Fibroblast of lung (primary cell): Measurements from ENCODE around the gene VRK2. TPM values are rescaled to one million over a fixed set of nuclear protein-coding genes. Genes with fewer than 3 reads are reported as not detected.

Source experiments
- DNase-seq, 2 donors: peaks; one replicate each; pipeline versions ENCODE4 v3.0.0 to v3.0.0-alpha.2; 2010; ENCODE audit warnings: low read depth in 2 of 2
- H2AFZ ChIP-seq: 2 replicates; pipeline ENCODE4 v1.5.1; 2012; ENCODE audit warnings: low read length, control low read depth, inconsistent platforms
- H3K27ac ChIP-seq: 2 replicates; pipeline ENCODE4 v1.5.1; 2011; ENCODE audit warnings: low read length, control low read depth; ENCODE audit not compliant: insufficient read depth
- H3K27me3 ChIP-seq: 2 replicates; pipeline ENCODE4 v1.5.1; 2011; ENCODE audit warnings: mild to moderate bottlenecking, low read length; ENCODE audit not compliant: control insufficient read depth, insufficient read depth
- H3K36me3 ChIP-seq: 2 replicates; pipeline ENCODE4 v1.5.1; 2011; ENCODE audit warnings: low read length; ENCODE audit not compliant: control insufficient read depth, insufficient read depth
- H3K4me1 ChIP-seq: 2 replicates; pipeline ENCODE4 v1.5.1; 2011; ENCODE audit warnings: low read length; ENCODE audit not compliant: control insufficient read depth, insufficient read depth; ENCODE audit errors: extremely low read depth
- H3K4me2 ChIP-seq: 2 replicates; pipeline ENCODE4 v1.5.1; 2011; ENCODE audit warnings: low read length, control low read depth; ENCODE audit not compliant: insufficient read depth; ENCODE audit errors: extremely low read depth
- H3K4me3 ChIP-seq, 4 experiments: fragments of 200-600 bp in 1 of 4; sonication (generic) in 1 of 4; replicated peaks in 1 of 4; 2 replicates each; pipeline ENCODE4 v1.5.1; 2011 to 2016; ENCODE audit warnings: low read length in 4 of 4, low read depth in 3 of 4, mild to moderate bottlenecking in 3 of 4, control low read depth in 2 of 4, inconsistent platforms in 1 of 4, mixed read lengths in 1 of 4; ENCODE audit not compliant: insufficient read depth in 1 of 4; ENCODE audit errors: control extremely low read depth in 1 of 4
- H3K79me2 ChIP-seq: 2 replicates; pipeline ENCODE4 v1.5.1; 2012; ENCODE audit warnings: mild to moderate bottlenecking, low read length, inconsistent platforms; ENCODE audit not compliant: control insufficient read depth, insufficient read depth
- H3K9ac ChIP-seq: 2 replicates; pipeline ENCODE4 v1.5.1; 2011; ENCODE audit warnings: mild to moderate bottlenecking, low read length, control low read depth; ENCODE audit not compliant: insufficient read depth
- H3K9me3 ChIP-seq: 2 replicates; pipeline ENCODE4 v1.5.1; 2012; ENCODE audit warnings: low read depth, low read length; ENCODE audit not compliant: control insufficient read depth, insufficient read depth
- H4K20me1 ChIP-seq: 2 replicates; pipeline ENCODE4 v1.5.1; 2011; ENCODE audit warnings: low read length; ENCODE audit not compliant: control insufficient read depth, insufficient read depth; ENCODE audit errors: extremely low read depth
- CTCF ChIP-seq, 2 donors: IDR thresholded peaks in 1 of 2; conservative IDR thresholded peaks in 1 of 2; 1 replicate in 1 of 2; 2 replicates in 1 of 2; pipeline ENCODE4 v1.5.1; 2011 to 2012; ENCODE audit warnings: low read length in 2 of 2, control low read depth in 1 of 2, inconsistent platforms in 1 of 2, low read depth in 1 of 2, mild to moderate bottlenecking in 1 of 2
- EZH2 ChIP-seq: IDR thresholded peaks from 2 replicates; pipeline ENCODE4 v1.5.1; 2012; ENCODE audit warnings: low read length, control low read depth, mild to moderate bottlenecking; ENCODE audit errors: missing control alignments
- polyA plus RNA-seq, 2 donors: library from polyadenylated mRNA; depleted of rRNA in 1 of 2; stranded (reverse) in 1 of 2; unstranded in 1 of 2; fragments of >200 nt; gene quantifications; 2 replicates each; pipeline ENCODE4 v1.2.1, GENCODE V29; 2011 to 2012; ENCODE audit warnings: missing spikeins in 1 of 2
- total RNA-seq: library from RNA; depleted of rRNA; stranded (reverse); fragments of >200 nt; gene quantifications from 2 replicates; pipeline ENCODE4 v1.2.1, GENCODE V29; 2014

VRK2 gene
- total and polyA plus RNA-seq, 2 donors (not counting 1 experiment from before 2014, with no cell fraction given) = 23.8 to 24.3 TPM

DNA sequence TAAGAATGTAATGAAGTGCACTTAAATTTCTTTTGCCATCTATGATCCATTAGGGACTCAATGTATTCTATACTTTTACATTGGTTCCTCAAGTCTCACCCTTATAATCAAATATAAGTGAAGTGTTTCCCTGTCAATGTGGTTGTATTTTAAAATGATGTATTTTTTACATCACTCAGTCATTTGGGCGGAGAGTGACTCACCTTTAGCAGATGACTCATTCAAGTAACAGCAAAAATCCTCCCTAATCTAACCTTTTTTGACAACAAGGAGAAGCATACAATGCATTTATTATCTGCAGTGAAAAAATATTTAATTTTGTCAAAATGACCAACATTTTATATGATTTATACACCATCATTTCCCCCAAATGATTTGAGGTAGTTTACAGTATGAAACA, 100.1 kb downstream of the VRK2 start:
- H2AFZ ChIP-seq = no peak overlapping the region
- no peak overlapping the region for H3K9ac ChIP-seq
- H3K36me3 ChIP-seq = no peaks in the 10 kb centered on the region
- no peak overlapping the region for H3K4me3 ChIP-seq
- H4K20me1 ChIP-seq = no peaks in the 10 kb centered on the region
- no peaks in the 10 kb centered on the region for H3K4me1 ChIP-seq
- no peak overlapping the region for H3K4me2 ChIP-seq
- H3K79me2 ChIP-seq = no peaks in the 10 kb centered on the region
- H3K27me3 ChIP-seq = no peaks in the 10 kb centered on the region
- peak in 1 of 2 donors; percentile 55 for DNase-seq
- no peaks in the 10 kb centered on the region for H3K9me3 ChIP-seq
- no peak for TF ChIP-seq EZH2
- no peak for TF ChIP-seq CTCF (conservative IDR thresholded peaks at IDR 0.05 in 1 of 2, IDR thresholded peaks at IDR 0.05 in 1 of 2; ENCODE audit: low read depth in 1 of 2, low read length in 2 of 2)
- H3K27ac ChIP-seq = no peak overlapping the region

DNA sequence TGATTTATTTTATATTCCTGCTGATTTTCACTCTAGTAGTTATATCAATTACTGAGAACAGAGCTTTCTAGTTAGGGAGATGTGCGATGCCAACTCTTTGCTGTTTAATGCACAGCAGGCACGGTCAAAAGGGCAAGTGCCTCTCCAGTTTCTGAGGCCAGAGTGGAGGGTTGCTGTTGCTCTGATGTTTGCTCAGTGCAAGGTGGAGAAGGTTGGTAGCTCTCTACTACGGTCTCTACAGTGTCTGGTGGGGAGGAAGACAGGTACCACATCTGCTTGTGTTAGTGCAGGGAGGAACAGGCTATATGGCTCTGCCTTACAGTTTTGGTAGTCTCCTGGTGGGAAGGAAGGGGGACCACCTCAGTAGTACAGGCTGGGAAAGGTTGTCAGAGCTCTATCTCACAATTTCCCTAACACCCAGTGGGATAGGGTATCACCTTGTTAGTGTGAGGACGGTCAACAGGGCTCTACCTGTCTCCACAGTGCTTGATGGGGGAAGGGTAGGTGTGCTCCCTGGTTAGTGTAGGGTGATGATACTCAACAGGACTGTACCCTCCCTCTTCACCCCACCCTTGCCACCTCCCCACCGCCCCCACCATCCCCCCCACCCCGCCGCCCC, 108.7 kb downstream of the VRK2 start:
- no peaks in the 10 kb centered on the region for H3K9me3 ChIP-seq
- no peak overlapping the region for H3K27ac ChIP-seq
- H3K4me1 ChIP-seq = no peaks in the 10 kb centered on the region
- H2AFZ ChIP-seq = no peak overlapping the region
- no peak overlapping the region for H3K9ac ChIP-seq
- no peak for TF ChIP-seq CTCF (conservative IDR thresholded peaks at IDR 0.05 in 1 of 2, IDR thresholded peaks at IDR 0.05 in 1 of 2; ENCODE audit: low read depth in 1 of 2, low read length in 2 of 2)
- TF ChIP-seq EZH2 = no peak
- H3K4me3 ChIP-seq = no peak overlapping the region
- DNase-seq = no peak
- no peaks in the 10 kb centered on the region for H3K79me2 ChIP-seq
- no peaks in the 10 kb centered on the region for H3K27me3 ChIP-seq
- no peaks in the 10 kb centered on the region for H3K36me3 ChIP-seq
- H3K4me2 ChIP-seq = no peak overlapping the region
- no peaks in the 10 kb centered on the region for H4K20me1 ChIP-seq

DNA sequence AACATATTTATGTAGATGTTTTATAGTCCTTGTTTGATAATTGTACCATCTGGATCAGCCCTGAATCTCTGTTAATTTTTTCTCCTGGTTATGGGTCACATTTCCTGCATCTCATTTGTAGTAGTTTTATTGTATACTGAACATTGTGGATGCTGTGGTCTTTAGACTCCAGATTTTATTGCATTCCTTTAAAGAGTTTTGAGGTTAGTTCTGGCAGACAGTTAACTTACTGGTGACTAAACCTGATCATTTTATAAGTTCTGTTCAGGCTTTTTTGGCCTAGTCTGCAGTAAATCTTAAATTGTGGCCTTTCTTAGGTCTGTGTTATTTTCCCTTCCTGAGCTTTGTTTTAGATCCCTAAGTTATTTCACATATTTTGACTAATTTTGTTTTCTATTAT, 110.2 kb downstream of the VRK2 start:
- Histone ChIP-seq H3K27me3 (no peaks in the 10 kb centered on the region), H2AFZ (no peak overlapping the region), H3K27ac (no peak overlapping the region), H3K9ac (no peak overlapping the region), H3K9me3 (no peaks in the 10 kb centered on the region), H3K4me2 (no peak overlapping the region), H3K4me3 (no peak overlapping the region), H3K79me2 (no peaks in the 10 kb centered on the region), H3K4me1 (no peaks in the 10 kb centered on the region), H4K20me1 (no peaks in the 10 kb centered on the region), H3K36me3 (no peaks in the 10 kb centered on the region)
- peak in 1 of 2 donors; percentile 83 for DNase-seq
- TF ChIP-seq CTCF (conservative IDR thresholded peaks at IDR 0.05 in 1 of 2, IDR thresholded peaks at IDR 0.05 in 1 of 2; ENCODE audit: low read depth in 1 of 2, low read length in 2 of 2) (no peak), EZH2 (no peak)
